Measurements from ENCODE around the gene ZBTB11.
"Not testable (repeated sequence)": the region's sequence is repeated elsewhere in the genome, so short reads cannot be mapped to it uniquely, and the experiment has no call there.

The ZBTB11 gene

GRCh38 chr3:101676765-101677435 is at the start of gene ZBTB11:
Gene ZBTB11, minus strand, starts transcription at chr3:101677132. Its CDS starts 218 bp downstream, at chr3:101676914.
- DNase-seq (ENCODE audit: low spot score), result peak; percentile 100

GRCh38 chr3:101725890-101726275 is 49.0 kb upstream of the ZBTB11 start:
- DNase-seq (ENCODE audit: low spot score), result no peak

- DNase-seq (ENCODE audit: low spot score), result peak; percentile 41
Measured at GRCh38 chr3:101725194-101725889, 48.4 kb upstream of the ZBTB11 start.

DNA sequence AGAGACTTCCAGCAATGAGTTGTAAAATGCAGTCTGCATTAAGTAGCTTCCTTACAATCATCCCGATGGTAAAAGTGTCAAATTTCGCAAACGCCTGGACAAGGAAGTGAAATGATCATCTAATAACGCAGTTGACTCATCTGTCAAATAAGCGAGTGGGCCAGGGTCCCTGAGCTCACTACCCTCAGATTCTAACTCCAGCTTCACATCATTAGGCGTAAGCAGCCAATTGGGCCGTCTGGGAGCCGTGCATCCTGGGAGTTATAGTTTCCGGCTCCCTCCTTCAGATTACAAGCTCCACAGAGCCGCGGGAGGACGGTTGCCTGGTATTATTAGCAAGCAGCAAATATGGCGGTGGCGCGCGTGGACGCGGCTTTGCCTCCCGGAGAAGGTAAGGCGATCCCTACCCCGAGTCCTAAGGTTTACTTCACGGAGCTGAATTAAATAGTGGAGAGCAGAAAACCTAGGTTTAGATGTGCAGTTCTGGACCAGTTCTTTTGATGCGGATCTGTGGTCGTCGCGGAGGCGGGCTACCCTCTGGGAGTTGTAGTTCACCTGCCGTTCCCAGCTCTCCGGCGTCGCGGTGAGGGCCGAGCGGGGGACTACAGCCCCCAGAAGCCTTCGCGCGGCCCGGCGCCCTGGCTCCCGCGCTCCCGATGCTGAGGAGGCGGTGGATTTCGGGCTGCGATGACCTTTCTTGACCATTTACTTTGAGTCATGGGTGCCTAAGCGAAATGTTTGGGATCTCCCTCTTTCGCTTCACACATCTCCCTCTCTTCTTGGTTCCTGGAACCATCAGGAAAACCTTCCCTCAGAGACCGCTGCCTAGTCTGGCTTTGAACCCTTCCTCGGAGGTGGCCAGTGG is 47.6 kb upstream of the ZBTB11 start, which contains the start of gene CEP97:
CEP97 (plus strand) TSS at position 286 of the 865 bp plus-strand sequence; CDS start at position 349, 63 bp downstream.
- peak; percentile 98 for DNase-seq (ENCODE audit: low spot score)

DNA sequence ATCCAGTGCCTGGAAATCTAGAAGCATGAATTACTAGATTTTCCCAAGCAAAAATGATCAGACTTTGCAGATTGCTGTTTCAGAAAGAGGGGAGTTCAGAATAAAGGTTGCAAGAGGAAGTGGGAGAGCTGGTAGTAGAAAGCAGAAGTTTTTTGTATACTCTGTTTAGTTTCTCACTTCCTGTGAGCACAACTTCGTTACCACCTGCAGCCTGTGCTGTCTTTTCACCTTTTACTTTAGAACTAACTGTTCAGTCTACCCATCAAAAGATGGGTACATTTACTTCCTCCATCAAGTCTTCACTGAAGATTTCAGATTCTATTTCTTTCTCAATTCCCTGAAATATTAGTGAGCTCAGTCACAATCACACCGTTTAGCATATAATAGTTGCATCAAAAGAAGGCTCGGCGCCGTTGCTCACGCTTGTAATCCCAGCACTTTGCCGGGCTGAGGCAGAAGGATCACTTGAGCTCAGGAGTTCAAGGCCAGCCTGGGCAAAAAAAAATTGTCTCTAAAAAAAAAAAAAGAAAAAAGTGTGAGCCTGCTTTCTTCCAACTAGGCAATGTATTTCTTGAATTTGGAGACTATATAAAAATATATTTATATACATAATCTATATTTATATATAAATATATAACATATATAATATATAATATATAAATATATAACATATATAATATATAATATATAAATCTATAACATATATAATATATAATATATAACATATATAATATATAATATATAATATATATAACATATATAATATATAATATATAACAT is 45.7 kb upstream of the ZBTB11 start:
- no peak for DNase-seq (ENCODE audit: low spot score)

DNA sequence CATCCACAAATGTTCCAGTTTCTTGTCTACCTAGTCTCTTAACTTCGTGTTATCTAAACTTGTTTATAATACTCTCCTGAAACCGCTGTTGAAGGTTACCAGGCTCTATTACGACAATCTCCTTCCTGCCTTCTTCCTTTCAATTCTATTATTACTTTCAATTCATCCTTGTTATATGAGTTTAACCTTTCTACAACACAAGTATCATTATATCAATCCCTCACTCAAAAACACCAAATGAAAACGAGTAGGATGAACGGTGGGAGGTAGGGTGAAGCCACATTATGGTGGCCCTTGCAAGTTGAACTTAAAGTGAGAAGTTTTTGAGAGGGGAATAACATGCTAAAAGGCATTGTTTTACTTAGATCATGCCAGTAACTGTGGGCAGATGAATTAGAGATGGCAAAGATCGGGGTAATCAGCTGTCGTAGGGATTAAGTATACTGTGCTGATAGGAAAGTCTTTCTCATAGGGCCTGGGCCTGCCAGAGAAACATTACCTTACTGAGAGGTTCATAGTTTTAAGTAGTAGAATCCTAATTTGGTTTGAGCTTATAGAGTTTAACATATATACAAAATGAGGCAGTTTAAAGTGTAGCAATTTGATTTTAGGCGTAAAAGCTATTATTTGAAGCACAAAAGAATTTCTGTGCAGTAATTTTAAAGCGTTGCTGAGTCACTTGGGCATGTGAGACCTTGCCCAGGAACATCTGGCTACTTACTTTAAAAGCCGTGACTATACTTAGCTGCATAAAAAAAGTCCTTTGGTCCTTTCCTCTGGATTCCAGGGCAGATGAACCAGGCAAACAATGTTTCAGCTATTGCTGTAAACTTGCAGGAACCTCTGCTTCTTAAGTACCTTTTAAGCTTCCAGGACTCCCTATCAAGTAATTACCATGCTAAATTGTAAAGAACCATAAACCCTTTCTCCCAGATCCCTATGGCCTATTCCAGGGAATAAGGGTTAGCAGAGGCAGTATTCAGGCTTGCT is 44.2 kb upstream of the ZBTB11 start:
- DNase-seq (ENCODE audit: low spot score), result peak; percentile 41

DNA sequence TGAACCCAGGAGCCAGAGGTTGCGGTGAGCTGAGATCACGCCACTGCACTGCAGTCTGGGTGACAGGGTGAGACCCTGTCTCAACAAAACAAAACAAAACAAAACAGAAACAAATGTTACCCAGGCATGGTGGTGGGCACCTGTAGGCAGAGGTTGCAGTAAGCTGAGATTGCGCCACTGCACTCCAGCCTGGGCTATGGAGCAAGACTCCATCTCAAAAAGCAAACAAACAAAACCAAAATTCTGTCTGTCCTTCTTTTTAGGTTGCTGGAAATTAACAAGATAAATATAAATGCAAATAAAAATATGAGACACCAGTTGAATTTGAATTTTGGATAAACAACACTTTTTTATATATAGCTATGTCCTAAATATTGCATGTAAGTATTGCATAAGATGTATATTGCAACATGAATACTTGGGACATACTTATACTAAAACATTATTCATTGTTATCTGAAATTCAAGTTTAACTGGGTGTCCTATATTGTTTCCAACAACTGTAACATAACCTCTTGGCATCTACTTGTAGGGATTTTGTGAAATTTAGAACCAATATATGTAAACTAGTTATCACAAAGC is 42.8 kb upstream of the ZBTB11 start:
- no peak for DNase-seq (ENCODE audit: low spot score)

GRCh38 chr3:101718455-101718854 is 41.5 kb upstream of the ZBTB11 start:
- no peak for DNase-seq (ENCODE audit: low spot score)

- DNase-seq (ENCODE audit: low spot score), result no peak
Measured at GRCh38 chr3:101709126-101709525, 32.2 kb upstream of the ZBTB11 start.

DNA sequence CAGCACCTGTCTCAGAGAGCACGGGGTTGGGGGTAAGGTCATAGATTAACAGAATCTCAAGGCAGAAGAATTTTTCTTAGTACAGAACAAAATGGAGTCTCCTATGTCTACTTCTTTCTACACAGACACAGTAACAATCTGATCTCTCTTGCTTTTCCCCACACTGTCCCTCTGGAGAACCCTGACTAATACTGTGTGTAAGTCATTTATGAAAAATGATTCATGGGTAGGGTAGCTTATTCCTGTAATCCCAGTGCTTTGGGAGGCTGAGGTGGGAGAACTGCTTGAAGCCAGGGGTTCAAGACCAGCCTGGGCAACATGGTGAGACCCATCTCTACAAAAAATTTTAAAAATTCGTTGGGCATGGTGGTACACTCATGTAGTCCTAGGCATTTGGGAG is 27.7 kb upstream of the ZBTB11 start:
- not testable (repeated sequence) for DNase-seq (ENCODE audit: low spot score)

- DNase-seq (ENCODE audit: low spot score), result no peak
Measured at GRCh38 chr3:101703169-101703568, 26.2 kb upstream of the ZBTB11 start.

GRCh38 chr3:101702726-101703125 is 25.8 kb upstream of the ZBTB11 start:
- no peak for DNase-seq (ENCODE audit: low spot score)

GRCh38 chr3:101701696-101702634 is 25.0 kb upstream of the ZBTB11 start:
- no peak for DNase-seq (ENCODE audit: low spot score)

DNA sequence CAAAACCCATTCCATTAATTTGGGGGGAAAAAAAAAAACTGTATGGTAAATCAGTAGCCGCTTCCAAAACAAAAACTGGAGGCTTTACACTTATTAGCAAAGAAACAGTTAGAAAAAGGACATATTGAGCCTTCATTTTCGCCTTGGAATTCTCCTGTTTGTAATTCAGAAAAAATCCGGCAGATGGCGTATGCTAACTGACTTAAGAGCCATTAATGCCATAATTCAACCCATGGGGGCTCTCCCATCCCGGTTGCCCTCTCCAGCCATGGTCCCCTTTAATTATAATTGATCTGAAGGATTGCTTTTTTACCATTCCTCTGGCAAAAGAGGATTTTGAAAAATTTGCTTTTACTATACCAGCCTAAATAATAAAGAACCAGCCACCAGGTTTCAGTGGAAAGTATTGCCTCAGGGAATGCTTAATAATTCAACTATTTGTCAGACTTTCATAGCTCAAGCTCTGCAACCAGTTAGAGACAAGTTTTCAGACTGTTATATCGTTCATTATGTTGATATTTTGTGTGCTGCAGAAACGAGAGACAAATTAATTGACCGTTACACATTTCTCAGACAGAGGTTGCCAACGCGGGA is 18.9 kb upstream of the ZBTB11 start:
- DNase-seq (ENCODE audit: low spot score), result peak; percentile 81

GRCh38 chr3:101694836-101695235 is 17.9 kb upstream of the ZBTB11 start:
- not testable (repeated sequence) for DNase-seq (ENCODE audit: low spot score)

GRCh38 chr3:101693540-101693939 is 16.6 kb upstream of the ZBTB11 start:
- peak; percentile 62 for DNase-seq (ENCODE audit: low spot score)

DNA sequence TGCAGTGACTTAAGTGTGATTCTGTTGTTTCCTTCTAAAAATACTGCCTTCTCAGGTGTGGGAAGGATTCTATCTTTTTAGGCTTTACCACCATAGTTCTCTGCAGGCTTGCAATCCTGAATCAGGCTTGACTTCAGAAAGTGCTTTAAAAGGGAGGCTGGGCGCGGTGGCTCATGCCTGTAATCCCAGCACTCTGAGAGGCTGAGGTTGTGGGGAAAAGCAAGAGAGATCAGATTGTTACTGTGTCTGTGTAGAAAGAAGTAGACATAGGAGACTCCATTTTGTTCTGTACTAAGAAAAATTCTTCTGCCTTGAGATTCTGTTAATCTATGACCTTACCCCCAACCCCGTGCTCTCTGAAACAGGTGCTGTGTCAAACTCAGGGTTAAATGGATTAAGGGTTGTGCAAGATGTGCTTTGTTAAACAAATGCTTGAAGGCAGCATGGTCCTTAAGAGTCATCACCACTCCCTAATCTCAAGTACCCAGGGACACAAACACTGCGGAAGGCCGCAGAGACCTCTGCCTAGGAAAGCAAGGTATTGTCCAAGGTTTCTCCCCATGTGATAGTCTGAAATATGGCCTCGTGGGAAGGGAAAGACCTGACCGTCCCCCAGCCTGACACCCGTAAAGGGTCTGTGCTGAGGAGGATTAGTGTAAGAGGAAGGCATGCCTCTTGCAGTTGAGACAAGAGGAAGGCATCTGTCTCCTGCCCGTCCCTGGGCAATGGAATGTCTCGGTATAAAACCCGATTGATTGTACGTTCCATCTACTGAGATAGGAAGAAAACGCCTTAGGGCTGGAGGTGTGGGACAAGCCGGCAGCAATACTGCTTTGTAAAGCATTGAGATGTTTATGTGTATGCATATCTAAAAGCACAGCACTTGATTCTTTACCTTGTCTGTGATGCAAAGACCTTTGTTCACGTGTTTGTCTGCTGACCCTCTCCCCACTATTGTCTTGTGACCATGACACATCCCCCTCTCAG is 15.0 kb upstream of the ZBTB11 start:
- not testable (repeated sequence) for DNase-seq (ENCODE audit: low spot score)
